HG03064 (cell line): ENCODE data around the gene EDARADD.

Experiments
- ATAC-seq: cut with Tn5 transposase; IDR thresholded peaks from one replicate; pipeline ENCODE4 v1.9.1; 2021; ENCODE audit warnings: low read depth; ENCODE audit not compliant: unreplicated experiment

The EDARADD gene

DNA sequence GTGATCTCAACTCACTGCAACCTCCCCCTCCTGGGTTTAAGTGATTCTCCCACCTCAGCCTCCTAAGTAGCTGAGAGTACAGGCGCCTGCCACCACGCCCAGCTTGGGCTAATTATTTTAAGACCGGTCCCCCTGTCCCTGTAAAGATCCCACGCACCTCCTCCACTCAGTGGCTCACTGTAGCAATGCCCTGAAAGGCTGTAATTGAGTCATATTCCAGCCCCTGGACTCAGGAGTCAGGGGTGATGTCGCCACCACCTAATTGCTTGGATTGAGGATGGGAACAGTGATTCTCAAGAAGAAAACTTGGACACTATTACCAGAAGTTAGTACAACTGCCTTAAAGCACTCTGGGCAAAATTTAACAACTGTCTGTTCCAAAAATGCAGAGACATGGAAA lies 3.1 kb upstream of the EDARADD start:
- ATAC-seq = no peak

DNA sequence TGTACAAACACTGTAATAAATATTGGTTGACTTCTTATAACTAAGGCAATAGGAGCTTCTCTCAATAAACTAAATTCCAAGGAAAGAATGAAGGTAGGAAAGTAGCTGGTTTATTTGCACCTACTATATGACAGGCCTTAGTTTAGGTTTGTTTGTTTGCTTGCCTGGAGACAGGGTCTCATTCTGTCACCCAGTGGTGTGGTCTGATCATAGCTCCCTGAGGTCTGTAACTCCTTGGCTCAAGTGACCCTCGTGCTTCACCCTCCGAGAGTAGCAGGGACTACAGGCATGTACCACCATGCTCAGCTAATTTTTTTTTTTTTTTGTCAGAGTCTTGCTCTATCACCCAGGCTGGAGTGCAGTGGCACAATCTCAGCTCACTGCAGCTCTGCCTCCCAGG lies 1.9 kb upstream of the EDARADD start:
- no peak for ATAC-seq

DNA sequence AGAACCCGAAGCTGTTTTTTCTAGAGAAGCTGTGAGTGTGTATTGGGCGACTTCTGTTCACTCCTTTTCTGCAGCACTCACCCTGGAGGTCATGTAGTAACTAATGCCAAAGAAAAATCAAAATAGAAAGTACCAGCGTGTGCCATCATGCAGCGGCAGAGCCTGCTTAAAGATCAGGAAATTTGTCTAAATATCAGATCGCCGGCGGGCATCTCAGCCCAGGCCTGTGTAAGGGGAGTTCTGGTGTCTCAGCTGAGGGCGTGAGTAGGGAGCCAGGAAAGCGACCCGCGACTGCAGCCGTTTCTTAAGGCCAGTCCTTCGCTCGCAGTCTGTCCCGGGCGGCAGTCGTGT lies 768 bp downstream of the EDARADD start:
- peak; percentile 42 for ATAC-seq

DNA sequence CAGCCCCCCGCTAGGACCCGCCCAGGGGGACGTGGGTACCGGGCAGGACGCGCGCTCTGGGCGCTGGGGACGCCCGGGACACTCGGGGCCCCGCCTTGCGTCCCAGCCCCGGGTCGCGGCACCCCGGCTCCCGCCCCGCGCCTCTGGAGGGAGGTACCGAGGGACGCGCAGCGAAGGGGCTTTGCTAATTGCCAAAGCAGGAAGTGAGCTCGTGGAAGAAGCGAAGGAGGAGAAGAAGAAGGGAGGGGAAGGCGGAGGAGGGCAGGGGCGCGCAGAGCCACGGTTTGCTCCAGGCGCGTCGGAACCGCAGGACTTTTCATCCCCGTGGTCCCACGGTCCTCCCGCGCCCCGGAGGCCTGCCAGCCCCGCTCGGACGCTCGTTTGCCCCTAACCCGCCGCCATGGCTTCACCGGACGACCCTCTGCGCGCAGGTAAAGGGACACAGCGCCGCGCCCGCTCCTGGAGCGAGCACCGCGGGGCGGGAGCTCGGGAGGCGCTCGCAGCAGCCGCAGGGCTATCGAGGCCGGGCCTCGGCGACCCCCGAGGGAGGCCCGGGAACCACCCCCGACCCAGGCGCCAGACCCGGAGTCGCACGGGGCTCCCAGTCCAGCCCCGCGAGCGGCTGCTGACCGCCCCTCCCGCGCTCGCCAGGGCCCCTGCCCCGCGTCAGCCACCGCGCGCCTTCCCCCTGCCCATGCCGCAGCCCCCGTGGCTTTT lies 1.3 kb downstream of the EDARADD start:
- peak; percentile 75 for ATAC-seq

DNA sequence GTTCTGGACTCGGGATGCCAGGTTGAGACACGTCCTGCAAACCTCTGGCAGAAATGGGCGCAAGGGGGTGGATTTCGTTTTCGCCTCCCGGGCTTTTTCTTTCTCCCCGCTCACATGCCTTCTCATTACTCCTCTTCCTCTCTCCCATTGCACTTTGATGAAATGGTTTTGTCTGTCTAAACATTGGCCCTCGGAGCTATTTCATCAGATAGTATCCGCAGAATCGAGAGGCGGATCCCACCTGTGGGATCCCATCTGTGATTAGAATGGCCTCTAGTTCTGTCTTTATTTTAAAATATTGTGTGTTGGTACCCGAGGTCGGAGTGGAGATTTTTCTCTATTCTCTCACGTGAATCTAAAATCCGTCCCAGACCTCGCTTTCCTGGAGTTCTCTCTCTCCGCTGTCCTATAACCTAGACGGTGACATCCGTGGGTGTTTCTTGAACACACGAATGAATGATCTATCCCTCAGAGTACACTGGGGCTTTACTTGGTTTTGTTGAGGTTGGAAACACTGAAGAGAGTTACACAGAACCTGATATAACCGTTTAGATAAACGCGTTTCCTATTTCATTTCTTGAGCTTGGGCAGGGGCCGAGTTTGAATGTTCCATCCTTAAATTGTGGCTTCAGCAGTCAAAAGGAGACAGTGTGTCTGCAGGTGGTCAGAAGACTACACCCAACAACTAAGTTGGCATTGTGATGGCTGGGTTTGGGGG lies 2.0 kb downstream of the EDARADD start:
- ATAC-seq = peak; percentile 5

DNA sequence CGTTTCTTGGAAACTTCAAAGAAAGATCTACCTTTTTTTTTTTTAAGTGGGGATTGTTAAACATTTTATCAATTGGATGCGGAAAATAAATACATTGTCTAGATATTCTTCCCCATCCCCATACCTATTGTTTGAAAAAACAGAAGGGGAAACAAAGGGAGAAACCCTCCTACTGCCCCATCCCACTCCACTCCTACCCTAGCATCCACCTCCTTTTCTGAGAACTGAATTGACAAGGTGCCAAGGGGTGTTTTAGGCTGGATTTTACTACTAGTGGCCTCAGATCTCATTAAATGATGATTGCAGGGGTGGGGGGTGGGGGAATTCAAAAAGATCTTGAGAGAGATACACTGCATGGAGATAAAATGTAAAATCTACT lies 2.6 kb downstream of the EDARADD start:
- ATAC-seq = no peak

DNA sequence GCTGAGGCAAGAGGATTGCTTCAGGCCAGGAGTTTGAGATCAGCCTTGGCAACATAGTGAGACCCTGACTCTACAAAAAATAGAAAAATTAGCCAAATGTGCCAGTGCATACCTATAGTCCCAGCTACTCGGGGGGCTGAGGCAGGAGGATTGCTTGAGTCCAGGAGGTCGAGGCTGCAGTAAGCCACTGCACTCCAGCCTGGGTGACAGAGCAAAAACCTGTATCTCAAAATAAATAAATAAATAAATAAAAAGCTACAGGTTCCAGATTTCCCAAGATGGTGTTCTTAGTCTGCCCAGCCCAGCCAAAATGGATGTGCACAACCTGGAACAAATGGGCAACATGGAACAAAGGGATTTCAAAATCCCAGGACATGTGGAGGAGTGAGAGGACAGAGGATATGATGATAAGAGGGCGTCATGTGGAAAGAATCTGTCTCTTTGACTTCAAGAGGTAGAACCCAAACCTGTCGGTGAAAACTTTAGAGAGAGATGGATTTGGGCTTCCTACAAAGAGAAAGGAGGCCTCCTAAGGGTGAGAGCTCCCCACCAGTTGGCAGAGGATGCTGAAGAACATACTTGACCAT lies 3.2 kb downstream of the EDARADD start:
- no peak for ATAC-seq

DNA sequence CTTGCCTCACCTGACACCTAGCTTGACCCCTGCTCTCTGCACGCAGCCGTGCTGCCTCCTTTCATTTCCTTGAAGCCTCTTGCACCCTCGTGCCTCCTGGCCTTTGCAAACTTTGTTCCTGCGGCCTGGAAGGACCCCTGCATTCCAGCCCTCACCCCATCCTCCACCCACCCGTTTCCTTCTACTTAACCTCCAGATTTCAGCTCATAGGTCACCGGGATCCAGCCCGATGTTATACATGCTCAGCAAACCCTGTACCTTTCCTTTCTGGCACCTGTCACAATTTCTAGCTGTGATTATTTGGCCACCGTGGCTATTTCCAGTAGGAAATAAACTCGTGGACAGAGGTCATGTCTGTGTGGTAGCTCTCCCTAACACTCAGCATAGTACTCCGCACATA lies 4.5 kb downstream of the EDARADD start:
- ATAC-seq = no peak

DNA sequence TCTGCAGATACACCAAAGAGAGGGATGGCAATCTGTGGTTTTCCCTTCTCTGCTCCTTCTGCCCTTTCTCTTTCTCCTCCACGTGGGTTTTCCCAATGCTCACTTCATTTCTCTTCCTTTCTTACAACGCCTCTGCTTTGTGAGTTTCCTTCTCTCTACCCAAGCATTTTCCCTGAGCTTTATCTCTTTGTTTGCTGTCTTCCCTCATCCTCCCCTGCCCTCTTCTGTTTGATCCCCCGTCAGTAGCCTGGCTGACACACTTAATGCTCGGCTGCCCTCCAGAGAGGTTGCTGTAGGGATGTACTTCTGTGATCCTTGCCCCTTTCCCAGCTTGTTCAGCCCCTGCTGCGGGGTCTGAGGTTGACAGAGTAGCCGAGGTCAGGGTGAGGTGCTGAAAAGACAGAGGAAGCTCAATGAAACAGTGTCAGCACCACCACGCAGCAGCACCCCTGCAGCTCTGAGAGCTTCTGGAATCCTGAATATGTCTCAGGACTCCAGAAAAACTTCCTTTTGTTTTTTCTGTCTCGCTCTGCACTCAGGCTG lies 6.0 kb downstream of the EDARADD start:
- ATAC-seq = no peak

DNA sequence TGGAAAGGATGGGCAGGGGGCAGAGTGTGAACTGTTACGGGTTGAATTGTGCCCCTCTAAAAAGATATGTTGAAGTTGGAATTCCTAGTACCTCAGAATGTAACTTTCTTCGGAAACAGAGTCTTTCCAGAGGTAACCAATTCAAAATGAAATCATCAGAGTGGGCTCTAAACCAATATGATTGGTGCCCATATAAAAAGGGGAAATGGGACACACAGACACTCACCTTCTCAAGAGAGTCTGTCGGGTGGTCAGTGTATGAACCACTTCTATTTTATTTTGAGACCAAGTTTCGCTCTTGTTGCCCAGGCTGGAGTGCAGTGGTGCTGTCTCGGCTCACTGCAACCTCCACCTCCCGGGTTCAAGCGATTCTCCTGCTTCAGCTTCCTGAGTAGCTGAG lies 7.6 kb downstream of the EDARADD start:
- ATAC-seq = no peak

DNA sequence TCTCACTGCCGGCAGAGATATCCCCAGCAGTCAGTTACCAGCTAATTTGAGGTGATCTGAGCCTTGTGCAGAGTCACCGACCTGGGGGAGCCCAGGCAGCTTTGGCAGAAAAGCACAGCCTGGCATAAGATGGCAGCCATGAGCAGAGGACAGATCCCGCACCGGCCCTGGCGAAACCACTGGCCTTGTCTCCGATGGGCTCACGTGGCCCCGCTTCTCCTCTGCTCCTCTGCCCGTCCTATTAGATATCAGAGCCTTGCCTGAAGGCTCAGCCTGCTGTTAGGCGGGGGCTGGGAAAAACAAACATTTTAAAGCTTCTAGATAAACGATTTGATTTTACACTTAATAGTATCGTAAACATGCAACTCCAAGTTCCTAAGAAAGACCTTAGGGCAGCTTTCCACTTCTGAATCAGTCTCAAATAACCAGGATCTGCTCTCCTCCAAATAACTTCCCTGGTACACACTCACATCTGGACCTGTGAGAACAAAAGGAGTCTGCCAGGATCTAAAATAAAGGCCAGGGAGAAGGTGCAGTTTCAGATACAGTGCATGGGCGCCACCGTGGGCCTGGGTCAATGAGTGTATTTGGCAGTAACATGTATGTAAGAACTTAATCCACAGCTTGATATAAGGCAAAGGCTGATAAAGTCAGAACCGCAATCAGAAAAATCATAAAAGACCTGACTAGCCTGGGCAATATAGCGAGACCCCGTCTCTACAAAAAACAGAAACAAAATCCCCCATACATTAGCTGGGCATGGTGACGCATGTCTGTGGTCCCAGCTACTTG lies 10.0 kb downstream of the EDARADD start:
- ATAC-seq = no peak

DNA sequence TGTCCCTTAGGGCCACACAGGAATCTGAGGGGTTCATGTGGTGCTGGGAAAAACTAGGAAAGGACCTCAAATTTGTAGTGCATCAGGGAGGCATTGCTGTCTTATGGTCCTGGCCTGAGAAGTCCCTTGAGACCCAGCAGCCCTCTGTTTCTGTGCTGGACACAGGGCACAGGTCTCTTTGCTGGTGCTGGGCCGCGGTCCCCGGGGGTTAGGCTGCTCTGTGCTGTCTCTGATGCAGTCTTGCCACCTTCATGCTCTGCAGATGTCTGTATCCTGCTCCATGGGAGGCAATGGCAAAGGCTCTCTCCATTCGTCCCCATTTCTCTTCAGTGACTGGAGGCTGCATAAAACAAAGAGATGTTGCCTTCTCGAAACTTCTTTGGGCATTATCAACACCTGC lies 13.0 kb downstream of the EDARADD start:
- no peak for ATAC-seq

DNA sequence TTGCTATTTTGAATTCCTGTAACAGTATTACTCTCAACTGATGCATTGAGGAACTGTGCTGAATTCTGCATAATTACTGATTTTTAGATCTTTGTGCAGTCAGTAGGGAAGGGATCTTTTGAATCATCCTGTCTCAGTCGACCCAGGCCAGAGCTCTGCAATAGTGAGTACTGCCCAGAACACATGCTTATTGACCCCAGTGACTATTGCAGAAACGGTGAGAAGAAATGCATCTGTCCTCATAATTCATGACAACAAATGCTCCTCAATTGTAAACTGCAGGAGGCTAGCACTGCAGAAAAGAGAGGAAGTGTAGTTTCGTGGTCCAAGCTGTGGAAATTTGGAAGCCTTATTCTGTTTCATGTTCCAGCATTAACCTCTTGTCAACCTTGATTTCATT lies 19.6 kb downstream of the EDARADD start:
- no peak for ATAC-seq

DNA sequence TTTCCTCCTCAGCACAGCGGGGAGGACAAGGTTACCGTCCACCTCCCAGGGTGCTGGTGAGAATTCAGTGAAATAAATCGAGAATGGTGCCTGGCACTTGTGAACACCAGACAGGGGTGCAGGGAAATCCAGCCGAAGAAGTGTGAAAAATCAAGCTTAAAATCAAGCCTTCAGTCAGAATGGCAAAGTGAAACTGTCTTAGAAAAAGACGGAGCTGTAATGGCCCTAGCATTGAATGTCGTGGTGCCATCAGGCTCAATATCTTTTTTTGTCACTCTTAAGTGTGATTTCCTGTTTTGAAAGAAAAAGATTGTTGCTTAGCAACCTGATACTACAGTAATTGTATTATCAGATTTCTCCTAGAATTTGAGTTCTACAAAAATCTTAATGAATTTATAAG lies 22.1 kb downstream of the EDARADD start:
- no peak for ATAC-seq

DNA sequence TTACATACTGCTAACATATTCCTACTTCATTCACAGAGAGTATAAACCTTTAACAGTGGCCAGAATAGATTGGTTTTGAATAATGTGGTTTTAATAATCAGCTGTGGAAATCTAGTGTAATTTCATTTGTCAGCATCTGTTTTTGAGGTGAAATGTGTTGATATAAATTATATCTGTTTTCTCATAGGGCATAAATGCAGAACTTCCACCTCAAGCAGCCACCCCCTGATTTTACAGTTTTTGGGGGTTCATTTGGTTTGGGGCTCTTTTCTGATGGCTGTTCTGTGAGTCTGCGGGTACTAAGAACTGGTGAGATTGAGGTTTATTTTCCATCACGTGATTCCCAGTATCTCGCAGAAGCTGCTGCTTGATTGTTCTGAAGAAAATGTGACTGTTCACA lies 23.2 kb downstream of the EDARADD start:
- no peak for ATAC-seq

DNA sequence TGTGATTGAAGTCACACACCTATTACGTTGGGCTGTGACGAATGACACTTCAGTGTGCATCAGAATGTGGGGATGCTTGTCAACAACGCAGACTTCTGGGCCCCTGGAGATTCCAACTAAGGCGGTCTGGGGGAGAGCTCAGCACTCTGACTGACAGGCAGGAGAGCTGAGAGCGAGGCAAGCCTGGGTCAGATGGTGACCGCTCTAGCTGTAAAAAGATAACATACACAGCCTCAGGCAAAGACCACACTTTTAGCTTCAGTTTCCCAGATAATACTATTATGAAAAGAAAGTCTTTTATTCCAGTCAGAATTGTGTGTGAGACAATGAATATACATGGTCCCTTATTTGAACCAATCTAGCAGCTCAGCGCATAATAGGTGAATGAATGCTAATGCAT lies 25.4 kb downstream of the EDARADD start:
- no peak for ATAC-seq

DNA sequence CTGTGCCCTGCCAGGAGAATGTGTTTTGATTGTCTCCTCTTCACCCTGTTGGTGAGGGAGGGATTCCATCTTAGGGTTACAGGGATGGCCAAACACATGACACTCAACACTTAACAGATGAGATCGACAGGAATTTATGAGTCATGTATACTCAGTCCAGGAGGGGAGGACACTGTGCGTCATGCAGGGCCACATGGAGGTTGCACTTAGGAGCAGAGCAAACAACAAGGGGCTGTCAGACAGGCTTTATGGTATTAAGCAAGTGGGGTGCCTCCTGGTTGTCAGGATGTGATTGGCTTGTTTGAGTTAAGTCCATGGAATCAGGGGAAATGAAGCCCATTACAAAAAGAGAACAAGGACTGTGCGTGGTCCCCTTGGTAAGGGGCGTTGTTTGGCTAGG lies 26.9 kb downstream of the EDARADD start:
- no peak for ATAC-seq

DNA sequence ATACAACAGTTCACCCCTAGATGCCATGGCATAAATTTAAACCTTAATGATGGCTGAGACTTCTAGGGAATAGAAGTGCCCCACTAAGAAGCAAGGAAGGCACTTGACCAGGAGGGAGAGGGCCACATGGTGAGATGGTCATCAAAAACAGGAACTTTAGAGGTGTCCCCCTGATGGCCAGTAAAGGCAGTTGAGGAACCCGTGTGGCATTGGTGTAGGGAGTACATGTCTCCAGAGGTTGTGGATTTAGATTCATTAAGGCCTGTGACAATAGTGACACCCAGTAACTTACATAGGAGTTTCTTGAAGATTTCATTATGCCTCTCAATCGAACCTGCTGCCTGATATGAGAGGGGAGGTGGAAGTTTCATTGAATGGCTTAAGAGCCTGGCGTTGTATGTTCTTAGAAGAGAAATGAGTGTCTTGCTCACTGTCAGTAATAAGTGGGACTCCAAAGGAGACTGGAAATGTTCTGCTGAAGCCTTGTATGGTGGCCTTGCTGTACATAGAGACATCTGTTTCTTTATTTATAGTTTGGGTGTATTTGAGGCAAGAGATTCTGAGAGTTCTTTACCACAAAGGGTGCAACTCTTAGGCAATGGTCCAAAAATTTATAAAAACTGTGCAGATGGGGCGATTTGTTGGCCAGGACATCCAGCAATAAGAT lies 27.9 kb downstream of the EDARADD start:
- ATAC-seq = no peak

DNA sequence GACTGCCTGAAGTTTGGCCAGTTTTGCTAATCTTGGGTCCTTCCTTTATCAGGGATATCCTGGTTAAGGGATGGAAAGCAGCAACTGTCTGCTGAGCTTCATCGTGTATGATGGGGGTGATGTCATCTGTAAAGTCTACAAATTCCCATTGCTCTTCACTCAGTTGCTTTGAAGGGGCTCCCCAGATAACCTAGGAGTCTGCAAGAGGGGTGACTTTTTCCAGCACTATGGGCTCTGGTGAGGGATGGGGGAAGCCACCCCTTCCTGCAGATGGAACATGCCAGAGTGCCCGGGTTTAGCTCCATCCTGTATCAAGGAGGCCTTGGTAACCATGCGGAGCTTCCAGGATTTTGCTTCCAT lies 28.4 kb downstream of the EDARADD start:
- no peak for ATAC-seq

DNA sequence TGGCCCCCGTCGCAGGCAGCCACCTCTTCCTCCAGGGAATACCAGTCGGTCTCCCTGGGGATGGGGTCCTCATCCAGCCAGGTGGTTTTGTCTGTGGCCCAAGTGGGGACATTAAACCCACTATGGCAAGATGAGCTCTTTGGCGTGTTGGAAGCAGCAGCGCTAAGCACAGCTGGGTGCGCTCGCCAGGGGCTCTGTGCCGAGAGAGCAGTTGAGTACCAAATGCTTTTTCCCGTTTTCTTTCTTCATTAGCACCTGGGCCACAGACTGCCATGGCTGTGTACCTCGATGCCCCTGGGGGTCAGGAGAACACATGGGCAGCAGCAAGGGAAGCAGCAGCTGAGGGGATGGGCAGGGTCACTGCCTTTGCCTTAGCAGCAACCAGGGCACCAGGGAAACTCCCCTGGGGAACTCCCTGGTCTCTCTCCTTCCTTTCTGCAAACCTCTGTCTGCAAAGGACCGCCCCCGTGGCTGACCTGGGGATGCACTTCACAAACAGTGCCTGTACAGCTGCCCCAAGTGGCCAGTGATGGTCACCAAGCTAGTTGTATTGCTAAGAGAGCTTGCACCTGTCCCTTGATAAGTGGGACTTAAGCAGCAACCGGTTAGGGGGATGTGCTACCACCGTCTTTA lies 31.1 kb downstream of the EDARADD start:
- peak; percentile 86 for ATAC-seq
